HepG2 (cell line): Measurements from ENCODE around the gene HTRA2. TPM values are rescaled to one million over a fixed set of nuclear protein-coding genes. Genes with fewer than 3 reads are reported as not detected.

Experiments used
- CBX1 ChIP-seq: IDR thresholded peaks from one replicate; pipeline ENCODE4 v1.6.1; 2016; ENCODE audit warnings: antibody characterized with exemption, low read depth
- CENPBD1 ChIP-seq: sonication (generic); formaldehyde crosslinking; IDR thresholded peaks from 2 replicates; pipeline ENCODE4 v1.8.0; 2022; ENCODE audit warnings: missing genetic modification reagents, low read depth, mild to moderate bottlenecking, borderline replicate concordance
- MYC ChIP-seq: sonication (generic); formaldehyde crosslinking; IDR thresholded peaks from 2 replicates; pipeline ENCODE4 v1.9.0; 2021; ENCODE audit warnings: missing genetic modification reagents, borderline replicate concordance
- NR2C2 ChIP-seq: sonication (generic); formaldehyde crosslinking; IDR thresholded peaks from 2 replicates; pipeline ENCODE4 v1.4.0; 2020; ENCODE audit warnings: missing genetic modification reagents, mild to moderate bottlenecking, moderate library complexity, borderline replicate concordance
- POGZ ChIP-seq: sonication (generic); formaldehyde crosslinking; IDR thresholded peaks from 2 replicates; pipeline ENCODE4 v1.4.0; 2020; ENCODE audit warnings: mild to moderate bottlenecking, missing genetic modification reagents
- ZFP36 ChIP-seq: fragments of 150-350 bp; IDR thresholded peaks from 2 replicates; pipeline ENCODE4 v1.6.1; 2018; ENCODE audit warnings: borderline replicate concordance, low read length, low read depth; ENCODE audit not compliant: partially characterized antibody
- ZNF256 ChIP-seq: sonication (generic); formaldehyde crosslinking; conservative IDR thresholded peaks from 2 replicates; pipeline ENCODE4 v1.4.0; 2020; ENCODE audit warnings: missing genetic modification reagents
- ZNF609 ChIP-seq: sonication (generic); formaldehyde crosslinking; IDR thresholded peaks from 2 replicates; pipeline ENCODE4 v1.4.0; 2020; ENCODE audit warnings: mild to moderate bottlenecking, missing genetic modification reagents, borderline replicate concordance
- ZNF883 ChIP-seq: sonication (generic); formaldehyde crosslinking; IDR thresholded peaks from 2 replicates; pipeline ENCODE4 v1.5.1; 2020; ENCODE audit warnings: mild to moderate bottlenecking, missing genetic modification reagents; ENCODE audit errors: not compliant biosample characterization
- polyA plus RNA-seq, 8 experiments: library from polyadenylated mRNA; depleted of rRNA in 3 of 8; stranded (reverse) in 7 of 8; unstranded in 1 of 8; fragments of >200 nt; fragmentation: Illumina TruSeq in 4 of 8; extraction: Trizol in 4 of 8; gene quantifications; 2 replicates each; pipeline versions ENCODE4 v1.2.1 to v1.2.3, GENCODE V29; 2011 to 2016; ENCODE audit warnings: low read depth in 4 of 8, missing spikeins in 1 of 8, mixed read lengths in 1 of 8; ENCODE audit not compliant: insufficient read depth in 1 of 8
- total RNA-seq, 5 experiments: library from RNA; depleted of rRNA; stranded (reverse); fragments of >200 nt; fragmentation: Illumina TruSeq; extraction: Trizol; gene quantifications; 2 replicates each; pipeline ENCODE4 v1.2.3, GENCODE V29; 2016; ENCODE audit warnings: low read depth in 1 of 5
- TF ChIP-seq, protein P1 (sequence below): sonication (generic); formaldehyde crosslinking; IDR thresholded peaks from 2 replicates; pipeline ENCODE4 v1.4.0; 2020; ENCODE audit warnings: missing genetic modification reagents
- TF ChIP-seq, protein P2 (sequence below): sonication (generic); formaldehyde crosslinking; IDR thresholded peaks from 2 replicates; pipeline ENCODE4 v1.4.0; 2020; ENCODE audit warnings: mild to moderate bottlenecking, missing genetic modification reagents
- TF ChIP-seq, protein P3 (sequence below): sonication (generic); formaldehyde crosslinking; IDR thresholded peaks from 2 replicates; pipeline ENCODE4 v1.5.0; 2020; ENCODE audit warnings: mild to moderate bottlenecking, low read depth, missing genetic modification reagents, borderline replicate concordance
- TF ChIP-seq, protein P4 (sequence below): sonication (generic); formaldehyde crosslinking; conservative IDR thresholded peaks from 2 replicates; pipeline ENCODE4 v1.4.0; 2020; ENCODE audit warnings: mild to moderate bottlenecking, missing genetic modification reagents, moderate library complexity

Gene HTRA2
- total and polyA plus RNA-seq, 2 of the 13 experiments (the other 11 are each of a cell fraction or from before 2014, with no cell fraction given), result 47.7 to 50.3 TPM

DNA sequence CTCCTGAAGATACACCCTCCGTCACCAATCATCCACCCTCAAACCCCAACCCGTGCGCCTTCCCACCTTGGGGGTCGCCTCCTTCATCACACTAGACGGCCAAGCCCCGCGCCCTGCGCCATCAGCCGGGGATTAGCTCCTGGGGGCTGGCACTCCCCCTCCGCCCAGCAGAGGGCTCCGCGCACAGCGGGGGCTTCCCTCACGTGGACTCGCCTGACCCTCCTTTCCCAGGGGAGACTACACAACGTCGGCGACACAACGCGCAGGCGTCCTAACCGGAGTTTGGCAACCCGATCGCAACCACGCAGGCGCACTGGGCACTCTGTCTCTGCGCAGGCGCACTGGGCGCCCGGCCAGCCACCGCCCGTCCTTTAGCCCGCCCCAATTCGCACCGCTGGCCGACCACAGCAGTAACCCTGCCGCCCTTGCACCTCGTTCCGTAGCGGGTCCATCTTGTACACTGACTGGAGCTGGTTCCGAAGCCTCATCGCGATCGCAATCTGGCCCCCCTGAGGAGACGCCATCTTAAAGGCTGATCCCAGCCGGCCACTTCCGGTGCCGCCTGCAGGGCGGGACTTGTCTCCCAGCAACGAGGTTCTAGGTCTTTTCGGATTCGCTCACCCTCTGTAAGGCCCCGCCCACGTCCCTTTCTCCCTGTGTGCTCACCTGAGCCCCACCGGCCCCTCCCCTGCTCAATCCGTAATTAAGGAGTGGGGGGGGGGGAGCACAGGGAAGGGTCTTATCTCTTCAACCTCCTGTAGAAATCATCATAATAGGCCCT, 22.4 kb upstream of the HTRA2 start, which contains the start of gene PCGF1 (continued):
- TF ChIP-seq, protein P1, sequence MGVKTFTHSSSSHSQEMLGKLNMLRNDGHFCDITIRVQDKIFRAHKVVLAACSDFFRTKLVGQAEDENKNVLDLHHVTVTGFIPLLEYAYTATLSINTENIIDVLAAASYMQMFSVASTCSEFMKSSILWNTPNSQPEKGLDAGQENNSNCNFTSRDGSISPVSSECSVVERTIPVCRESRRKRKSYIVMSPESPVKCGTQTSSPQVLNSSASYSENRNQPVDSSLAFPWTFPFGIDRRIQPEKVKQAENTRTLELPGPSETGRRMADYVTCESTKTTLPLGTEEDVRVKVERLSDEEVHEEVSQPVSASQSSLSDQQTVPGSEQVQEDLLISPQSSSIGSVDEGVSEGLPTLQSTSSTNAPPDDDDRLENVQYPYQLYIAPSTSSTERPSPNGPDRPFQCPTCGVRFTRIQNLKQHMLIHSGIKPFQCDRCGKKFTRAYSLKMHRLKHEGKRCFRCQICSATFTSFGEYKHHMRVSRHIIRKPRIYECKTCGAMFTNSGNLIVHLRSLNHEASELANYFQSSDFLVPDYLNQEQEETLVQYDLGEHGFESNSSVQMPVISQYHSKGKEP (CRISPR knock-in tag), result 0 out of 2 replicates have a peak, but pooled peaks have one; percentile 60
- TF ChIP-seq NR2C2 (peak; percentile 93), ZNF256 (CRISPR knock-in tag) (0 out of 2 replicates have a peak, but pooled peaks have one; percentile 70), CBX1 (peak; percentile 66), CENPBD1 (CRISPR knock-in tag) (no peak; the same call in 1 of the 2 replicates), ZFP36 (no peak), MYC (peak; percentile 89), ZNF609 (no peak; the same call in 1 of the 2 replicates), ZNF883 (CRISPR knock-in tag) (peak; percentile 73), POGZ (CRISPR knock-in tag) (peak; percentile 42)
- TF ChIP-seq, protein P2, sequence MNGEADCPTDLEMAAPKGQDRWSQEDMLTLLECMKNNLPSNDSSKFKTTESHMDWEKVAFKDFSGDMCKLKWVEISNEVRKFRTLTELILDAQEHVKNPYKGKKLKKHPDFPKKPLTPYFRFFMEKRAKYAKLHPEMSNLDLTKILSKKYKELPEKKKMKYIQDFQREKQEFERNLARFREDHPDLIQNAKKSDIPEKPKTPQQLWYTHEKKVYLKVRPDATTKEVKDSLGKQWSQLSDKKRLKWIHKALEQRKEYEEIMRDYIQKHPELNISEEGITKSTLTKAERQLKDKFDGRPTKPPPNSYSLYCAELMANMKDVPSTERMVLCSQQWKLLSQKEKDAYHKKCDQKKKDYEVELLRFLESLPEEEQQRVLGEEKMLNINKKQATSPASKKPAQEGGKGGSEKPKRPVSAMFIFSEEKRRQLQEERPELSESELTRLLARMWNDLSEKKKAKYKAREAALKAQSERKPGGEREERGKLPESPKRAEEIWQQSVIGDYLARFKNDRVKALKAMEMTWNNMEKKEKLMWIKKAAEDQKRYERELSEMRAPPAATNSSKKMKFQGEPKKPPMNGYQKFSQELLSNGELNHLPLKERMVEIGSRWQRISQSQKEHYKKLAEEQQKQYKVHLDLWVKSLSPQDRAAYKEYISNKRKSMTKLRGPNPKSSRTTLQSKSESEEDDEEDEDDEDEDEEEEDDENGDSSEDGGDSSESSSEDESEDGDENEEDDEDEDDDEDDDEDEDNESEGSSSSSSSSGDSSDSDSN (CRISPR knock-in tag), result peak; percentile 43; the same call in 1 of the 2 replicates
- TF ChIP-seq, protein P3, sequence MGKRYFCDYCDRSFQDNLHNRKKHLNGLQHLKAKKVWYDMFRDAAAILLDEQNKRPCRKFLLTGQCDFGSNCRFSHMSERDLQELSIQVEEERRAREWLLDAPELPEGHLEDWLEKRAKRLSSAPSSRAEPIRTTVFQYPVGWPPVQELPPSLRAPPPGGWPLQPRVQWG (CRISPR knock-in tag), result no peak
- TF ChIP-seq, protein P4, sequence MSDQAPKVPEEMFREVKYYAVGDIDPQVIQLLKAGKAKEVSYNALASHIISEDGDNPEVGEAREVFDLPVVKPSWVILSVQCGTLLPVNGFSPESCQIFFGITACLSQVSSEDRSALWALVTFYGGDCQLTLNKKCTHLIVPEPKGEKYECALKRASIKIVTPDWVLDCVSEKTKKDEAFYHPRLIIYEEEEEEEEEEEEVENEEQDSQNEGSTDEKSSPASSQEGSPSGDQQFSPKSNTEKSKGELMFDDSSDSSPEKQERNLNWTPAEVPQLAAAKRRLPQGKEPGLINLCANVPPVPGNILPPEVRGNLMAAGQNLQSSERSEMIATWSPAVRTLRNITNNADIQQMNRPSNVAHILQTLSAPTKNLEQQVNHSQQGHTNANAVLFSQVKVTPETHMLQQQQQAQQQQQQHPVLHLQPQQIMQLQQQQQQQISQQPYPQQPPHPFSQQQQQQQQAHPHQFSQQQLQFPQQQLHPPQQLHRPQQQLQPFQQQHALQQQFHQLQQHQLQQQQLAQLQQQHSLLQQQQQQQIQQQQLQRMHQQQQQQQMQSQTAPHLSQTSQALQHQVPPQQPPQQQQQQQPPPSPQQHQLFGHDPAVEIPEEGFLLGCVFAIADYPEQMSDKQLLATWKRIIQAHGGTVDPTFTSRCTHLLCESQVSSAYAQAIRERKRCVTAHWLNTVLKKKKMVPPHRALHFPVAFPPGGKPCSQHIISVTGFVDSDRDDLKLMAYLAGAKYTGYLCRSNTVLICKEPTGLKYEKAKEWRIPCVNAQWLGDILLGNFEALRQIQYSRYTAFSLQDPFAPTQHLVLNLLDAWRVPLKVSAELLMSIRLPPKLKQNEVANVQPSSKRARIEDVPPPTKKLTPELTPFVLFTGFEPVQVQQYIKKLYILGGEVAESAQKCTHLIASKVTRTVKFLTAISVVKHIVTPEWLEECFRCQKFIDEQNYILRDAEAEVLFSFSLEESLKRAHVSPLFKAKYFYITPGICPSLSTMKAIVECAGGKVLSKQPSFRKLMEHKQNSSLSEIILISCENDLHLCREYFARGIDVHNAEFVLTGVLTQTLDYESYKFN (CRISPR knock-in tag), result peak; percentile 60
